UCSD-AML1 (cell line): ENCODE results near the gene DNAJB1.
"Not testable (repeated sequence)": the region's sequence is repeated elsewhere in the genome, so short reads cannot be mapped to it uniquely, and the experiment has no call there.

Experiments
- DNase-seq: peaks from one replicate; lab custom pipeline; 2025; ENCODE audit not compliant: unreplicated experiment; lab: John Stamatoyannopoulos, UW

DNAJB1 gene

GRCh38 chr19:14520543-14520942, 2.3 kb upstream of the DNAJB1 start:
- DNase-seq: no peak

DNA sequence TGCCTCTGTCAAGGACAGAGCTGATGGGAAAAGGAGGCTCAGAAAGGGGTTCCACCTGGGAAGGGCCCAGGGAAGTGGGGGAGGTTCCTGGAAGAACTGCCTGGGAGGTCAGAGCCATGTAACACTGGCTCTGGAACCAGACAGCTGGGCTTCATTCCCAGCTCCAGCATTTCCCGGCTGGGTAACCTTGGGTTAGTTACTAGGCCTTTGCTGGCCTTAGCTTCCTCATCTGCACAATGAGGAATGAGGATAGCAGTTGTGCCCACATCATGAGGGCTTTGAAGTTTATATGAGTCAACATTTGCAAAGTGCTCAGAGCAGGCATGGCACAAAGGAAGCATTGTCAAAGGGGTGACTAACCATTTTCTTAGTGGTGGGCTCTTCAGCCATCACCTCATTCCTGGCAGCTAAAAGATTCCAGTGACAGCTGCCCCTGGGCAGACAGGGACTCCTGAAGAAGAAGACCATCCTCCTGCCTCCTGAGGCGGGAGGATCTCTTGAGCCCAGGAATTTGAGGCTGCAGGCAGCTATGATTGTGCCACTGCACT, 1.7 kb upstream of the DNAJB1 start:
- DNase-seq: no peak

GRCh38 chr19:14519245-14519859, 1.2 kb upstream of the DNAJB1 start:
- no peak for DNase-seq

- DNase-seq: no peak
Observed at GRCh38 chr19:14517446-14517839, 754 bp downstream of the DNAJB1 start.

DNA sequence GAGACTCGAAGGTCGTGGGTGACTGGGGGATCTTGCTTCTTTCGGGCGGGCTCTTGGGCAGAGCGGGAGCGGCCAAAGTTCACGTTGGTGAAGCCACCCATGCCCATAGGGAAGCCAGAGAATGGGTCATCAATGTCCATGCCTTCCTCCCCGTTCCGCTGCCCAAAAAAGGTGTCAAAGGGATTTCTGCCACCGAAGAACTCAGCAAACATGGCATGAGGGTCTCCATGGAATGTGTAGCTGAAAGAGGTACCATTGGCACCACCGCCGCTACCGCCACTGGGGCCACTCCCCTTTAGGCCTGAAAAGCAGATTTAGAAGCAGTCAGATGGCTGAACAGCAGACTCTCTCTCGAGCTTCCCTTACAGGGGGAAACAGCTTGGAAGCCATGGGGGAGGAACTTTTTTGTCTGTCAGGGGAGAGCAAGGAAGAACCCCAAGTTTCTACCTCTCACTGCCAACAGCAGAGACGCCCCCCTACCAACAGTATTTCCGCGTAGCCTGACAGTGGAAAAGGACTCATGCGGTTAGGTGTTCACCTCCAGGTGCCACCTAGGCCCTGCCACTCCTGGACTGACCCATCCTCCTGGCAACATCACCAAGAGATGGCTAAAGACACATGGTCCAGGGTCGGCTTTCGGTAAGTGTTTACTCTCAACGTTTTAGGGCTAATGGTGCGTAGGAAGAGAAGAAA, 1.3 kb downstream of the DNAJB1 start:
- no peak for DNase-seq

DNA sequence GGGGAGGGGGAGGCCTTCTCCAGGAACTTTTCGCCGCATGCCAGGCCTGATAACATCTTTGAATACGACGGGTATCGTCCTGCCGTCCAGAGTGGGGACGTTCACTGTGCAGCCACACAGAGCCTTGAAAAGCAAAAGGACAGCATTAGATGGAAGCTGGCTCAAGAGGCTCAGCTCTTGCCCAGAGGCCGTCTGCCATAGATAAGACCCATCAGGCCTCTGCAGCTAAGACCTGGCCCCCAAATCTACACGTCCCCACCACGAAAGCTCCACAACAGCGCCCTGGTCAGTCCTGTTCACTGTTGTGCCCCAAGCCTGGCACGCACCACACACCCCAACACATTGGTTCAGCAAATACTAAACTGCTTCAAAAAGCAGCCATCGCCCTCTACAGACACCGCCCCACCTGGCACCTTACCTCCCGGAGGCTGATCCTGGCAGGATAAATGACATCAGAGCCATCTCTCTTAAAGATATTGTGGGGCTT, 2.1 kb downstream of the DNAJB1 start:
- no peak for DNase-seq

DNA sequence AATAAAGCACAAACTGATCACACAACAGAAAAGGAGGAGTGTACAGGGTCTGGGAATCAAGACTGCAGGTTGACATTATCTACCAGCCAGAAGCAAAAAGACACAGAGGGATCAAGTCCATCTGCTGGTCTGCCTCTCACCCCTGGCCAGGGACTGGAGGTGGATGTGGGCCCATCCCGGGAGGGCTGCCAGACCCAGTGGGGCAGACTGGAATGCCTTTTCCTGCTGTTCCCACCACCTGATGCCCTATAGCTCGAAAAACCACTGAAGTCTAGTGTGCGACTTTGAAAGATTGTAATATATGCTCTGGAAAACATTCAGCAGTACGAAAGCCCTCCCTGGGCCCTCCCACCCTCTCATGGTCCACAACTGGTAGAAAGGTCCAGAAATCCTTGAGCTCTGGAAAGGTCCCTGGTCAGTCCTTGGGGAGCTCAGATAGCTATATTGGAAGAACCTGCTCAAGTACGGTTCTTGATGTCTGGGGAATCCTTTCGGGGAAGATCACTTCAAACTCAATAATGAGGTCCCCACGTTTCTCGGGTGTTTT, 2.6 kb downstream of the DNAJB1 start:
- DNase-seq: no peak

DNA sequence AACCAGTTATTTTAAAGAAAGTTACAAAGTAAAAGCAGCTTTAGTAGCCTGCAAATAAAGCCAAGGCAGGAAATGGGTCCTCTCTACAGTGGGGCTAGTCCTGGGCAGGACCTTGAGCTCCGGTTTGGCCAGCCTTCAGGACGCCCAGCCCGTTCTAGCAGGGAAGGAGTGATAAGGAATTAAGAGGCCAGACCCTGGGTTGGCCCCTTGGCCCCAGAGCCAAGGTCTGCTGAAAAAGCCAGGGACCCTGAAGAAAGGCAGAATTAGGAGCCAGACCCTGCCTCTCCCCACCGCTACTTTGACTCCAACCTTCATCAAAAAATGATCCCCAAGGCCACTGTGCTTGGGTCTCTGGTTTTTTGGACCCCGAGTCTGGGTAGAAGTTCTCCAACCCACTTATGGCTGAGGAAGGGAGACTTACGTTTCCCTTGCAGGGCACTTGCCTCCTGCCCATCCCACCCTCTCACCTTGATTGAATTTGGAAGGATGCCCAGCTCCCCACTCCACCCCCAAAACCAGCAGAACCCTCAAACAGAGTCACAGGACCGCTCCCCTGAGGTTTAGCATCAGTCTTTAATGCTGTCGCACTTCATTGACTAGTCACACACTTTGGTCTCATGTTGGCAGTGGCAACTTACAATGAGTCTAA, 3.9 kb downstream of the DNAJB1 start:
- DNase-seq: no peak

- no peak for DNase-seq
Observed at GRCh38 chr19:14512406-14512961, 5.7 kb downstream of the DNAJB1 start.

GRCh38 chr19:14511229-14511593, 7.0 kb downstream of the DNAJB1 start:
- DNase-seq: no peak

- no peak for DNase-seq
Observed at GRCh38 chr19:14510311-14511228, 7.6 kb downstream of the DNAJB1 start.

- no peak for DNase-seq
Observed at GRCh38 chr19:14507704-14508542, 10.3 kb downstream of the DNAJB1 start.

GRCh38 chr19:14505488-14506239, 12.5 kb downstream of the DNAJB1 start:
- peak; percentile 72 for DNase-seq

DNA sequence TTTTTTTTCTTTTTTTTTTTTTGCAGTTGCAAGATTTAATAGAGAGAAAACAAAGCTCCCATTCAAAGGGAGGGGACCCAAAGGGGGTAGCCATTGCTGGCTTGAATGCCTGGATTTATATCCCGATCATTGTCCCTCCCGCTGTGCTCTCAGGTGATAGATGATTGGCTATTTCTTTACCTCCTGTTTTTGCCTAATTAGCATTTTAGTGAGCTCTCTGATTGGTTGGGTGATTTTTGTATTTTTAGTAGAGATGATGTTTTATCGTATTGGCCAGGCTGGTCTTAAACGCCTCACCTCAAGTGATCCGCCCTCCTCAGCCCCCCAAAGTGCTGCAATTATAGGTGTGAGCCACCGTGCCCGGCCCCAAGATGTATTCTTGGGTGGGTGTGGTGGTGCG, 13.6 kb downstream of the DNAJB1 start:
- DNase-seq: not testable (repeated sequence)

DNA sequence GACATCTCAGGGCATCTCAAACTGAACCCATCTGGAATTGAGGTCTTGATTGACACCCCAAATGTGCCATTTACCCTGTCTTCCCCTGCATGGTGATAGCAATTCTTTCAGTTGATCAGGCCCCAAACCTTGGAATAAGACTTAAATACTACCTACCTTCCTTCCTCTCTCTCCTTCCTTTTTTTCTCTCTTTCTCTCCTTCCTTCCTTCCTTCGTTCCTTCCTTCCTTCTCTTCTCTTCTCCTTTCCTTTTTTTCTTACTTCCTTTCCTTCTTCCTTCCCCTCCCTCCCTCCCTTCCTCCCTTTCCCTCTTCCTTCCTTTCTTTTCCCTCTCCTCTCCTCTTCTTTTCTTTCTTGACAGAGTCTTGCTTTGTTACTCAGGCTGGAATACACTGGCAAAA, 14.9 kb downstream of the DNAJB1 start:
- no peak for DNase-seq

GRCh38 chr19:14502334-14503092, 15.7 kb downstream of the DNAJB1 start:
- DNase-seq: no peak

- DNase-seq: no peak
Observed at GRCh38 chr19:14497228-14497921, 20.8 kb downstream of the DNAJB1 start.
